Hair follicular keratinocyte (primary cell): ENCODE results near the gene TMEM218. TPM values are rescaled to one million over a fixed set of nuclear protein-coding genes. Genes with fewer than 3 reads are reported as not detected.

Source experiments
- total RNA-seq: library from RNA; depleted of rRNA; stranded (reverse); fragments of >200 nt; gene quantifications from 2 replicates; pipeline ENCODE4 v1.2.3, GENCODE V29; 2015

Gene TMEM218
- total RNA-seq, result 18.8 and 21.0 TPM in 2 replicates

GRCh38 chr11:125111343-125112207, at the start of gene TMEM218:
TMEM218 (minus strand) TSS chr11:125111626; CDS start chr11:125102241, 9,385 bp downstream.

GRCh38 chr11:125062931-125063428, 48.4 kb downstream of the TMEM218 start, which contains the start of gene SLC37A2:
SLC37A2 (plus strand) TSS chr11:125063305; CDS start chr11:125063368, 63 bp downstream.

Other genes with a start within 250 kb of the TMEM218 start
- 34.8 and 59.5 TPM in 2 replicates for gene ROBO3, start 246.2 kb downstream of the TMEM218 start, total RNA-seq
- 5.8 and 6.8 TPM in 2 replicates for gene ROBO4, start 213.8 kb downstream of the TMEM218 start, total RNA-seq
- not detected in 2 replicates for gene HEPN1, start 192.4 kb downstream of the TMEM218 start, total RNA-seq
- gene HEPACAM, start 175.6 kb downstream of the TMEM218 start, total RNA-seq, result not detected in 2 replicates
- gene CCDC15, start 157.4 kb downstream of the TMEM218 start, total RNA-seq, result 2.6 and 11.2 TPM in 2 replicates
- gene SLC37A2, start 48.3 kb downstream of the TMEM218 start, total RNA-seq, result 22.2 and 35.8 TPM in 2 replicates
- gene PKNOX2, start 53.1 kb upstream of the TMEM218 start, total RNA-seq, result not detected in 2 replicates